Measurements from ENCODE around the gene LMO2.

Gene LMO2

DNA sequence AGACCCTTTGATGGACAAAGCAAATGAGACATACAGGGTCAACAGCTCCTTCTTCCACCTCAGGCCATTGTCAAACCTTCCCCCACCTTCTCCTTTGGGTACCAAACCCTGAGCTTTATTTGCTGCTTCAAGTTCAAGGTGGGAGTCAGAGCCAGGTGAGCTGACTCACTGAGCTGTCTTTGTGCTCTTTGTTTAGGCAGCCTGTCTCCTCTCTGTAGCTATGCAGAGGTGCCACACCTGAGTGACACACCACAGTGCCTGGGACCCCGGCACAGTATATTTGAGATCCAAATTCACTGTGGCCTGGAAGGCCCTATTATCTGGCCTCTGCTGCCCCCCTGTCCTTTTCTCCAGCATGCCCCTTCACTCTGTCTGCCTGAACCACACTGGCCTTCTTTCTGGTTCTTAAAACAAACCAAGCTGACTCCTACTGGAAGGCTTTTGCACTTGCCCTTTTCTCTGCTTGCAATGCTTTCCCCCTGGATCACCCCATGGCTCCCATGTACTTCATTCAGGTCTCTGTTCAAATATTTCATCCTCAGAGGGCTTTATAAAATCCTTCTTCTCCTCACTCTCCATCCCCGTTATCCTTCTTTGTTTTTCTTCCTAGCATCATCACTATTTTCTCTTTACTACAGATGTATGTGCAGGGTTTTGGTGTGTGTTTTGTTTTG is 16.1 kb downstream of the LMO2 start:
- DNase-seq (ENCODE audit: low read depth in 1 of 2, low spot score in 1 of 2) = no peak
- in situ Hi-C loops (cut with HindIII; ENCODE audit: low pct_unique_long_range_greater_than_20kb, low sequenced_read_pairs) = no loop called here
- TF ChIP-seq JUND (IDR thresholded peaks at IDR 0.05; ENCODE audit: low read depth) = no peak

DNA sequence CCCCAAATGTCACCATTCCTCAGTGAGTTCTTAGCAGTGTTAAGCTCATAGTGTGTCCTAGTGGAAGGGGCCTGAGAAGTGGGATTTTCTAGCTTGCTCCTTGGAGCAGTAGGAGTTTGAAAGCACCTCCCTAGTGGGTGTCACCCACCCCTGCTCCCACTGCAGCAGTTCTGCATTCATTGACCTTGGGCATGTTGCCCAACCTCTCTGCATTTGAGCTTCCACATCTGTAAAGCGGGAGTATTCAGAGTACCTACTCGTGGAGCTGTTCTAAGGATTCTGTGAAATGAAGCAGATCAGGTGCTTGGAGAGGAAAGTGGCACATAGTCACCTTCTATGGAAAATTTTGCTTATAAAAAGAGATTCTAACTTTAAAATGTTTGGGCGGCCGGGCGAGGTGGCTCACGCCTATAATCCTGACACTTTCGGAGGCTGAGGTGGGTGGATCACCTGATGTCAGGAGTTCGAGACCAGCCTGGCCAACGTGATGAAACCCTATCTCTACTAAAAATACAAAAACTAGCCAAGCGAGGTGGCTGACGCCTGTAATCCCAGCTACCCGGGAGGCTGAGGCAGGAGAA is 16.9 kb downstream of the LMO2 start:
- TF ChIP-seq JUND (IDR thresholded peaks at IDR 0.05; ENCODE audit: low read depth) = no peak
- in situ Hi-C loops (cut with HindIII; ENCODE audit: low pct_unique_long_range_greater_than_20kb, low sequenced_read_pairs) = no loop called here
- no peak for DNase-seq (ENCODE audit: low read depth in 1 of 2, low spot score in 1 of 2)

DNA sequence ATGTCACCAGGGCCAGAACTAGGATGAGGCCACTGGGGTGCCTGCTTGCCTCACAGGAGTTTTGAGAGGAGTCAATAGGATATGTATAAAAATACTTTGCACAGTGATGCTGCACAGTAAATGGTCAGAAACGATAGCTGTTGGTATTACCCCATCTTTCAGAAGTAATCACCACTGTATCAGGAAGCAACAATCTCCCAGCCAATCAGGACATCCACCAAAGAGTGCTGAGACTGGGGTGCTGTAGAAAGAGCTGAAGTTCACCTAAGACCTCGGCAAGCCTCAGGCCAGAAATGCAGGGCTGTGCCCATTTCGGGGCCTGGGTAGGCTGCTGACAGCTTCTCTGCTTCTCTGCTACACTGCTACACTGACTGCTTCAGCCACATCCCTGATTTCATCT is 17.4 kb downstream of the LMO2 start:
- no peak for TF ChIP-seq JUND (IDR thresholded peaks at IDR 0.05; ENCODE audit: low read depth)
- DNase-seq (ENCODE audit: low read depth in 1 of 2, low spot score in 1 of 2) = no peak
- in situ Hi-C loops (cut with HindIII; ENCODE audit: low pct_unique_long_range_greater_than_20kb, low sequenced_read_pairs) = no loop called here

DNA sequence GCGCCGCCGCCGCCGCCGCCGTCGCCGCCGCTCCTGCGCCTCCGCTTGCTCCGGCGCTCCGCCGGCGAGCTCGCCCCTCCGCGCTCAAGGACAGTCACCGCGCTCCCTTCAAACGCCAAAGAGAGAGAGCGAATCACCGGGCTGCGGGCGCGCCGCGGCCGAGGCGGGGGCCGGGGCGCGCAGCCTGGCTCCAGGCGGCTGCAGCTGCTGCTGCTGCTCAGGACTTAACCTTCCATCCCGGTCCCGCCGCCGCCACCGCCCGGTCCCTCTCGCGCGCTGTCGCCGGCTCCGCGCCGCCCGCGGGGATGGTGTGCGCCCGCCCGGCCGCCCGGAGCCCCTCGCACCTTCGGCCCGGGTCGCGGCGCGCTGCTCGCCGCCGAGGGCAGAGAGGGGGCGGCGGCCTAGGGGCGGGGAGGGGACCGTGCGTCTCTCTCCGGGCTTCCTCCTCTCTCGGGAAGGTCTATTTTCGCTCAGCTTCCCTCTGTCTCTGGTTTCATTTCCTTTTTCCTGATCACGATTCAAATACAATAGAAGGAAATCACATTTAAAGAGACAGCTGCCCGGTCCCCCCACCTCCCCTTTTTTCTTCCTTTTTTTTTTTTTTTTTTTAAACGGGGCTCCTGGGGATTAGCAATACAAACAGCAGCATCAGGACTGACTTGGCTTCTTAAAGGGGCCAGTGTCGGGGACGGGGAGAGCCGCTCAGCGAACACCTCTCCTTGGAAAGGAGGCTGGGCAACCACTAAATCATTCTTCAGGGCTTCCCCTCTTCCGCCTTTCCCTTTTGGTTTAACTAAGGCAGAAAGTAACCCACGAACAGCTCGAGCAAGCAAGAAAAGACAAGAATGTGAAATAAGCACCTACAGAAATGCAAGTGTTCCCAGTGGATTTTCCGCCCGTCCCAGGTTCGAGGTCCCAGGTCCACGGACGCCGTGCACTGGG is 22.1 kb downstream of the LMO2 start:
- in situ Hi-C loops (cut with HindIII; ENCODE audit: low pct_unique_long_range_greater_than_20kb, low sequenced_read_pairs) = no loop called here
- DNase-seq (ENCODE audit: low read depth in 1 of 2, low spot score in 1 of 2) = peak; percentile 51 to 58
- TF ChIP-seq JUND (IDR thresholded peaks at IDR 0.05; ENCODE audit: low read depth) = no peak

DNA sequence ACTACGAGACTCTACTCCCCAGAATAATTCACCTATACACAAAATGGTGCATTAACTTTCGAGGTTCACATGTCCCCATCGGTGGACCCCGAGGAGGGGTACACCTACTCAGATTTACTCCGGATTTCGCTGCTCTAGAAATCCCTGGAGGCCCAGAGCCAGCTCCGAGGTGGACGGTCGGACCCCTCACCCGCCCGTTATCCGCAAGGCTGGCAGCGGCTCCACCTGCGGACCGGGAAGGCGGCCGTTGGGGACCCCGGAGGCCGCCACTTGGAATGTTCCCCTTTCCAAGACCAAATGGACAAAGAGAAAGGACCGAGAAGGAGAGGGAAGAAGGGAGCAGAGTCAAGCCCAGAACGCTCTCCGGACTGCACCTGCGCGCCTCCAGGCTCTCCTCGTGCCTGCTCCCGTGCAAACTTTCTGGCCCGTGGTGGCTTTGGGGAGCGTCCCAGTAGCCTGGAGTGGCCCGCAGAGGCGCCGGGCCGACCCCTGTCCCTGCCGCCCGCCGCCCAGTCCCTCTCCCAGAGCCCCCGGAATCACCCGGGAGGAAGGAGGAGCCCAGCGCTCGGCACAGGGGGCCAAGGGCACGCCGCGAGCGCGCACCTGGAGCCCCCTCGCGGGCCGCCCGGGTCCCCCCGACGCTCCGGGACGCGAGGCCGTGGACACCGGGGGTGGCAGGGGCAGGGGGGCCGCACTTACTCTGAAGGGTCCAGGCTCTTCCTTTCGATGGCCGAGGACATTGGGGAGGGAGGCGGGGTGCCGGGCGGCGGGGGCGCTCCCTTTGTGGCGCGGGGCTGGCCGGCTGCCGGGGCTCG is 23.0 kb downstream of the LMO2 start:
- in situ Hi-C loops (cut with HindIII; ENCODE audit: low pct_unique_long_range_greater_than_20kb, low sequenced_read_pairs) = no loop called here
- TF ChIP-seq JUND (IDR thresholded peaks at IDR 0.05; ENCODE audit: low read depth) = no peak
- peak in 1 of 2 experiments; percentile 16 for DNase-seq (ENCODE audit: low read depth in 1 of 2, low spot score in 1 of 2)

DNA sequence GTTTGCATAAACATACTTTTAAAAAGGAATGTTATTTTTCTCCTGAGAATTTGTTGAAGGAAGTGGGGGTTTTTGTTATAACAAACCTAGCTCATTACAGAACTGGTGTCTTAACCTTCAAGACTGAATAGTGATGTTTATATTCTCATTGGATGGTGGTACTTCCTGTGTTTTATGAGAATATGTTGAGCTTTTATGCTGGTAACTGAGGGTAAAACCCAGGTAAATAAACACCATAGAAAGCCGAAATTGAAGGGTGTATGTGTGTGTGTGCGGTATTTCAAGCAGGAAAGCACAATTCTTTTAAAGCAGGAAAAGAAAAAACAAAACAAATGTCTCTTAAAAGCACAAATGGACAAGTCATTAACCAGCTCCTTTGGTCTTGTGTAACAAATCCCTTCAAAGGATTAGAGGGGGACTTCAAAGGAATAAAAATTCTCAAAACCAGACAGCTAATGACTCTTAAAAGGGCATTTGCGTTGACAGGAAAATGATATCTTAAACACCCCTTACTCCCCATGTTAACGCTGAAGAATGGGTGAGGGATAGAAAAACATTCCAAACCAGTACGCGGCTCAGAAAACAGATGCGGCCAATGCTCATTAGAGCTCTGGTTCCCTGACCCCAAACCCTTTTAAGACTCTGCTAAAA is 23.8 kb downstream of the LMO2 start:
- no peak for TF ChIP-seq JUND (IDR thresholded peaks at IDR 0.05; ENCODE audit: low read depth)
- in situ Hi-C loops (cut with HindIII; ENCODE audit: low pct_unique_long_range_greater_than_20kb, low sequenced_read_pairs) = no loop called here
- no peak for DNase-seq (ENCODE audit: low read depth in 1 of 2, low spot score in 1 of 2)

DNA sequence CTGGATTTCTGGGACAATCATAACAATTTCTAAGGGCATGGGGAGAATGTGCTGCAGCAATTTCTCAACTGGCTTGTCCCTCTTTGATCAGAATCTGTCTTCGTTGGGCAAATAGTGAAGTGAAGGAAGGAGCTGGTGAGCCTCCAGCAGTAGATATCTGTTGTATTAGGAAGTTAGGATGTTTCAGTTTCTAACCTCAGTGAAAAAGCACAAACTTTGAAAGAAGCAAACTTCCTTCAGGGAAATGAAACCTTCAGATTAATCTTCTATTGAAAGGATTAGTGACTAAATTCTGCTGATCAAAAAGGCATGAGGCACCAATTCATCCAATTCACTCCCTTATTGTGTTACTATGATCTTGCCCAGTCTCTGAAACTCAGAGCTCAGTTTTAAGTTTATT is 24.3 kb downstream of the LMO2 start:
- no peak for TF ChIP-seq JUND (IDR thresholded peaks at IDR 0.05; ENCODE audit: low read depth)
- DNase-seq (ENCODE audit: low read depth in 1 of 2, low spot score in 1 of 2) = no peak
- in situ Hi-C loops (cut with HindIII; ENCODE audit: low pct_unique_long_range_greater_than_20kb, low sequenced_read_pairs) = no loop called here

DNA sequence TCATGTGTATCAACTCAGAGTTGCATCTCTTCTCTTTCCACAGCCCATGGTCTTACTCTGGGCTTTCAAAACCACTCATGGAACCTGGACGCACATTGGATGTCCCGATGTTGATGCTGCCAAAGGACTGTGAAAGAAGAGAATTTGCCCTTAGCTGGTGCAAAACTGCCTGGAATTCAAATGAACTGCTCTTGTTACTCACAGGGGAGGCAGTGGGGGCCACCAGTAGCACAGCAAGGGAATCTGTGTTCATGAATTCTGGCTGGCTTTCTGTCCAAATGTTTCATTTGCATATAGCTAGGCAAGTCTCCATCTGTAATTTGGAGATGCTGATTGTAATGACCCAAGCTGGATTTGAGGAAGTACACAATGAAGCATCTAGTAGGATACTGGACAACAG is 24.9 kb downstream of the LMO2 start:
- in situ Hi-C loops (cut with HindIII; ENCODE audit: low pct_unique_long_range_greater_than_20kb, low sequenced_read_pairs) = no loop called here
- TF ChIP-seq JUND (IDR thresholded peaks at IDR 0.05; ENCODE audit: low read depth) = no peak
- DNase-seq (ENCODE audit: low read depth in 1 of 2, low spot score in 1 of 2) = no peak

DNA sequence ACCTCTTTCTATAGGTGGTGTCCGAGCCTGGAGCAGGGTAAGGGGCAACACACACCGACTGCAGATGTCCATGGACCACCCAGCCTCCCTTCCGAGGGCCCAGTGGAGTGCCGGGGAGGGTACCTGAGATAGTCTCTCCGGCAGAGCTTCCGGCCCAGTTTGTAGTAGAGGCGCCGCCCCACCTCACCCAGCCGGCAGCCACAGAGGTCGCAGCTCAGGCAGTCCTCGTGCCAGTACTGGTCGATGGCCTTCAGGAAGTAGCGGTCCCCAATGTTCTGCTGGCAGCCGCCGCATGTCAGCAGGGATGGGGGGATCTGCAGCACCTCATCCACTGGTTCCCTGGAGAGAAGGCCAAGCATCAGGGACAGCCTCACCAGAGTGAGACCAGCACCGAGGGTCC is 27.4 kb downstream of the LMO2 start:
- DNase-seq (ENCODE audit: low read depth in 1 of 2, low spot score in 1 of 2) = no peak
- in situ Hi-C loops (cut with HindIII; ENCODE audit: low pct_unique_long_range_greater_than_20kb, low sequenced_read_pairs) = no loop called here
- TF ChIP-seq JUND (IDR thresholded peaks at IDR 0.05; ENCODE audit: low read depth) = no peak

DNA sequence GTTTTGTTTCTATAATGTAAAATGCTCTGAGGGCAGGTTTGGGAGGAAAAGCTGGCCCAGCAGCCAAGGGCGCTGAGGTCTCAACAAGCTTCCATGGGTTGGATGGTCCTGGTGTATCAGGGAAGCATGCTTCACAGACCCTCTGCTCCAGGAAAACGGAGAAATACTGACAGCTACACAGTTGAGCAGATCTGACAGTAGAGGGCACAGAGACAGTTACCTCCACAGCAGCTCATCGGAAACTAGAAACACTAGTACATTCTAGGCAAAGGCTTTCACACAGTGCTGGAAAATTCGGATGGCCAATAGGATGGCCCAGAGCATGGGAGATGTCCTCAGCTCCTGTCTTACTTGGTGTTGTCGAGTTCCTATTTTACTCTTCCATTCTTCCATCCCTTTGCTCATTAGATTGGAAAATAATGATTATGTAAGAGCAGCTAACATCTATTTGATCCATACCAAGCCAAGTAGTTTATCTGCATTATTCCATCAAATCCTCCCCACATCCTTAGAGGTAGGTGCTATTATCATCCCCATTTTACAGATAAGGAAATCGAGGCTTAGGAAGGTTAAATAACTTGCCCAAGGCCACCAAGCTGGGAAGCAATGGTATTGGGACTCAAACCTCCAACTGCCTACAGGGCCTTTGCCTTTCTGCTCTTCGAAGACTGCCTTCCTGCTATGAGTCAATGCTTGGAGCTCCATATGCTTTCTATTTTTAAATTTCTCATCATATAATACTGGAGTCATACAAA is 28.3 kb downstream of the LMO2 start:
- in situ Hi-C loops (cut with HindIII; ENCODE audit: low pct_unique_long_range_greater_than_20kb, low sequenced_read_pairs) = no loop called here
- no peak for TF ChIP-seq JUND (IDR thresholded peaks at IDR 0.05; ENCODE audit: low read depth)
- peak in 1 of 2 experiments; percentile 18 for DNase-seq (ENCODE audit: low read depth in 1 of 2, low spot score in 1 of 2)

DNA sequence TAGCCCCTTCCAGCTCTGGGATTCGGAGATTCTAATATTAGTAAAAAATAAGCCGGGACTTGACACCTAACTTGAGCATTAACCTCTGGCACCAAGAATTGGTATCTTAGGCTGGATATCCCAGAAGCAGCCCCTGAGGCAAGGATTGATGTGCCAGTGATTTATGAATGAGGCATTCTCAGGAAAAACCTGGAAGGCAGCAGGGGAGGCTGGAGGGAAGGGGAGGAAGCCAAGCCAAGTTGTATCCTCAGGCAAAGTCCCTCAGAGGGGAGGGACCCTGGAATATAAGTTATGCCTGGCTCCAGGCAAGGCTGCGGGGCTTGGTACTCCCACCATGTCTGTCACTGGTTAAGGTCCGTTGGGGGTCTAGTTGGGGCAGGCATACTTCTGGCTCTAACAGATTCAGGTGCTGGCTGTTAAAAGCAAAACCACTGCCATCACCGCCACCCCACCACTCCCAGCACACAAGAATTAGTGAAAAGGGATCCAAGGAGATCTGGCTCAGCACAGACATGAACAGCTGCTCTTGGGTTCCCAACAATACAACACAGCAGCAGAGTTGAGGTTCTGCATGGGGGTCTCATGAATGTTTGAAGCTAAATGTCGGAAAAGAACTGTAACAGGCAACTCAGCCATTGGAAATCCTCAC is 29.8 kb downstream of the LMO2 start:
- in situ Hi-C loops (cut with HindIII; ENCODE audit: low pct_unique_long_range_greater_than_20kb, low sequenced_read_pairs) = no loop called here
- no peak for TF ChIP-seq JUND (IDR thresholded peaks at IDR 0.05; ENCODE audit: low read depth)
- DNase-seq (ENCODE audit: low read depth in 1 of 2, low spot score in 1 of 2) = no peak
